MM.1S (cell line): ENCODE measurements around the gene C11orf91.
"Not testable (repeated sequence)": the region's sequence is repeated elsewhere in the genome, so short reads cannot be mapped to it uniquely, and the experiment has no call there.

Experiments
- DNase-seq: peaks from one replicate; pipeline ENCODE4 v3.0.0-alpha.2; 2015
- H2AFZ ChIP-seq: fragments of 300-600 bp; sonication (generic); 2 replicates; pipeline ENCODE4 v1.6.0; 2016; ENCODE audit warnings: antibody characterized with exemption, low read length
- H3F3A ChIP-seq: fragments of 300-600 bp; sonication (generic); 2 replicates; pipeline ENCODE4 v1.6.1; 2016; ENCODE audit warnings: mild to moderate bottlenecking, antibody characterized with exemption, low read length, moderate library complexity, mixed read lengths; ENCODE audit not compliant: insufficient read depth
- H3K27ac ChIP-seq: fragments of 300-600 bp; sonication (generic); 2 replicates; pipeline ENCODE4 v1.5.1; 2016; ENCODE audit warnings: mild to moderate bottlenecking, low read length
- H3K27me3 ChIP-seq: fragments of 300-600 bp; sonication (generic); replicated peaks from 2 replicates; pipeline ENCODE4 v1.6.0; 2016; ENCODE audit warnings: low read length; ENCODE audit not compliant: insufficient read depth
- H3K36me3 ChIP-seq: fragments of 300-600 bp; sonication (generic); replicated peaks from 2 replicates; pipeline ENCODE4 v1.6.1; 2016; ENCODE audit warnings: mild to moderate bottlenecking, low read length, mixed read lengths; ENCODE audit not compliant: insufficient read depth
- H3K4me1 ChIP-seq: fragments of 300-600 bp; sonication (generic); 2 replicates; pipeline ENCODE4 v1.6.1; 2016; ENCODE audit warnings: low read length, mixed read lengths
- H3K4me2 ChIP-seq: fragments of 300-600 bp; sonication (generic); 2 replicates; pipeline ENCODE4 v1.6.0; 2016; ENCODE audit warnings: low read depth, low read length
- H3K4me3 ChIP-seq: fragments of 300-600 bp; sonication (generic); 2 replicates; pipeline ENCODE4 v1.5.1; 2016; ENCODE audit warnings: low read length, mixed read lengths
- H3K79me2 ChIP-seq: fragments of 300-600 bp; sonication (generic); 2 replicates; pipeline ENCODE4 v1.6.1; 2016; ENCODE audit warnings: mixed run types, low read length, mixed read lengths
- H3K9ac ChIP-seq: fragments of 300-600 bp; sonication (generic); 2 replicates; pipeline ENCODE4 v1.6.1; 2016; ENCODE audit warnings: low read length, mixed read lengths
- H3K9me2 ChIP-seq: fragments of 300-600 bp; sonication (generic); replicated peaks from 2 replicates; pipeline ENCODE4 v1.6.1; 2016; ENCODE audit warnings: mild to moderate bottlenecking, low read length, mixed read lengths; ENCODE audit not compliant: insufficient read depth
- H3K9me3 ChIP-seq: fragments of 300-600 bp; sonication (generic); replicated peaks from 2 replicates; pipeline ENCODE4 v1.6.1; 2016; ENCODE audit warnings: mild to moderate bottlenecking, low read length, mixed read lengths; ENCODE audit not compliant: insufficient read depth
- H4K20me1 ChIP-seq: fragments of 300-600 bp; sonication (generic); 2 replicates; pipeline ENCODE4 v1.6.1; 2016; ENCODE audit warnings: mild to moderate bottlenecking, low read length, moderate library complexity, mixed read lengths; ENCODE audit not compliant: insufficient read depth
- CTCF ChIP-seq: fragments of 300-600 bp; sonication (generic); IDR thresholded peaks from 2 replicates; pipeline ENCODE4 v1.5.1; 2016; ENCODE audit warnings: antibody characterized with exemption, low read length, mixed read lengths
- EZH2 ChIP-seq: fragments of 300-600 bp; sonication (generic); optimal IDR thresholded peaks from 2 replicates; pipeline ENCODE3; 2017; ENCODE audit warnings: low read depth, mild to moderate bottlenecking, antibody characterized with exemption, low read length, mixed read lengths
- EZH2phosphoT487 ChIP-seq: fragments of 300-600 bp; sonication (generic); IDR thresholded peaks from 2 replicates; pipeline ENCODE4 v1.6.1; 2018; ENCODE audit warnings: antibody characterized with exemption, low read length

Gene C11orf91

GRCh38 chr11:33684003-33684706, 16.5 kb downstream of the C11orf91 start:
- no peaks in the 10 kb centered on the region for H3K9me3 ChIP-seq
- H3K4me1 ChIP-seq: peaks cover 12% of the 10 kb centered on the region
- no peaks in the 10 kb centered on the region for H3F3A ChIP-seq
- TF ChIP-seq EZH2phosphoT487 (no peak), CTCF (no peak), EZH2 (no peak)
- no peak overlapping the region for H2AFZ ChIP-seq
- DNase-seq: no peak
- no peak overlapping the region for H3K4me2 ChIP-seq
- no peaks in the 10 kb centered on the region for H4K20me1 ChIP-seq
- no peaks in the 10 kb centered on the region for H3K9me2 ChIP-seq
- no peak overlapping the region for H3K9ac ChIP-seq
- H3K27ac ChIP-seq: no peak overlapping the region
- H3K36me3 ChIP-seq: no peaks in the 10 kb centered on the region
- no peaks in the 10 kb centered on the region for H3K79me2 ChIP-seq
- H3K27me3 ChIP-seq: no peaks in the 10 kb centered on the region
- H3K4me3 ChIP-seq: no peak overlapping the region

- no peaks in the 10 kb centered on the region for H3F3A ChIP-seq
- H3K27me3 ChIP-seq: no peaks in the 10 kb centered on the region
- H3K4me3 ChIP-seq: no peak overlapping the region
- H3K27ac ChIP-seq: no peak overlapping the region
- no peak overlapping the region for H2AFZ ChIP-seq
- no peak for DNase-seq
- H4K20me1 ChIP-seq: no peaks in the 10 kb centered on the region
- H3K9me2 ChIP-seq: no peaks in the 10 kb centered on the region
- no peak overlapping the region for H3K4me2 ChIP-seq
- no peak overlapping the region for H3K9ac ChIP-seq
- no peaks in the 10 kb centered on the region for H3K36me3 ChIP-seq
- H3K79me2 ChIP-seq: no peaks in the 10 kb centered on the region
- peaks cover 3% of the 10 kb centered on the region; the same call in 1 of the 2 replicates for H3K4me1 ChIP-seq
- H3K9me3 ChIP-seq: no peaks in the 10 kb centered on the region
- TF ChIP-seq EZH2phosphoT487: no peak
- TF ChIP-seq EZH2: no peak
- no peak for TF ChIP-seq CTCF
Observed at GRCh38 chr11:33682446-33682845, 18.2 kb downstream of the C11orf91 start.

- Histone ChIP-seq H3K4me2 (no peak overlapping the region), H3K4me3 (no peak overlapping the region), H3K4me1 (no peaks in the 10 kb centered on the region), H3K27ac (no peak overlapping the region), H3F3A (no peaks in the 10 kb centered on the region), H3K27me3 (no peaks in the 10 kb centered on the region), H3K9ac (no peak overlapping the region), H3K9me2 (no peaks in the 10 kb centered on the region), H3K36me3 (no peaks in the 10 kb centered on the region), H3K79me2 (no peaks in the 10 kb centered on the region), H4K20me1 (no peaks in the 10 kb centered on the region), H3K9me3 (no peaks in the 10 kb centered on the region), H2AFZ (no peak overlapping the region)
- DNase-seq: no peak
- TF ChIP-seq EZH2phosphoT487 (no peak), CTCF (no peak), EZH2 (no peak)
Observed at GRCh38 chr11:33682019-33682418, 18.6 kb downstream of the C11orf91 start.

- H4K20me1 ChIP-seq, H3K79me2 ChIP-seq, H3F3A ChIP-seq, H2AFZ ChIP-seq, H3K9me2 ChIP-seq, H3K4me3 ChIP-seq, H3K27ac ChIP-seq, H3K9ac ChIP-seq, H3K4me2 ChIP-seq, DNase-seq, H3K9me3 ChIP-seq, H3K4me1 ChIP-seq, H3K27me3 ChIP-seq, H3K36me3 ChIP-seq: not testable (repeated sequence)
Observed at GRCh38 chr11:33678616-33679015, 22.0 kb downstream of the C11orf91 start.
